ENCODE results near the gene CR2.
A peak's percentile ranks its signal among the peaks of the same experiment; 100 is the strongest.

Gene CR2

GRCh38 chr1:207499573-207499972 lies 45.4 kb downstream of the CR2 start:
- in situ Hi-C loops (cut with MboI; ENCODE audit: low pct_unique_long_range_greater_than_20kb, low sequenced_read_pairs, unreplicated experiment) = loop anchor here (25.0 kb wide), 1 partner anchor 412 kb away; the partner anchor contains the start of gene C4BPB
- TF ChIP-seq, protein P1, sequence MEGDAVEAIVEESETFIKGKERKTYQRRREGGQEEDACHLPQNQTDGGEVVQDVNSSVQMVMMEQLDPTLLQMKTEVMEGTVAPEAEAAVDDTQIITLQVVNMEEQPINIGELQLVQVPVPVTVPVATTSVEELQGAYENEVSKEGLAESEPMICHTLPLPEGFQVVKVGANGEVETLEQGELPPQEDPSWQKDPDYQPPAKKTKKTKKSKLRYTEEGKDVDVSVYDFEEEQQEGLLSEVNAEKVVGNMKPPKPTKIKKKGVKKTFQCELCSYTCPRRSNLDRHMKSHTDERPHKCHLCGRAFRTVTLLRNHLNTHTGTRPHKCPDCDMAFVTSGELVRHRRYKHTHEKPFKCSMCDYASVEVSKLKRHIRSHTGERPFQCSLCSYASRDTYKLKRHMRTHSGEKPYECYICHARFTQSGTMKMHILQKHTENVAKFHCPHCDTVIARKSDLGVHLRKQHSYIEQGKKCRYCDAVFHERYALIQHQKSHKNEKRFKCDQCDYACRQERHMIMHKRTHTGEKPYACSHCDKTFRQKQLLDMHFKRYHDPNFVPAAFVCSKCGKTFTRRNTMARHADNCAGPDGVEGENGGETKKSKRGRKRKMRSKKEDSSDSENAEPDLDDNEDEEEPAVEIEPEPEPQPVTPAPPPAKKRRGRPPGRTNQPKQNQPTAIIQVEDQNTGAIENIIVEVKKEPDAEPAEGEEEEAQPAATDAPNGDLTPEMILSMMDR (IDR thresholded peaks at IDR 0.05; ENCODE audit: extremely low read depth, insufficient read depth, missing control alignments) = peak; percentile 72
- DNase-seq (ENCODE audit: low spot score) = peak; percentile 58

DNA sequence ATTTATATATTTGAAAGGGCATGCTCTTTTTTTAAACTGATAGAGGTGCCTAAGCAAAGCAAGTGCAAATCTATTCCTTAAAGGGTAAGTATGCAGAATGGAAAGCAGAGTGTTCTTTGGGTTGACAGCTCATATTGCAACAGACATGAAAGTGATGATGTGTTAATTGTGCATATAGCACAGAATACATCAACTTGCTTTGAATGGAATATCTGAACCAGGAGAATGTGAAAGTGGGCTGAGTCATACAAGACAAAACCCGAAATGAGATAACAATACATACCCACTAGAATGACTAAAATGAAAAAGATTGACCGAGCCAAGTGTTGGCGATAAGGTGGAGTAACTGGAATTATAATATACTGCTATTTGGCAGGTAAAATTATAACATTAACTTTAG lies 46.2 kb downstream of the CR2 start:
- DNase-seq (ENCODE audit: low spot score) = no peak
- in situ Hi-C loops (cut with MboI; ENCODE audit: low pct_unique_long_range_greater_than_20kb, low sequenced_read_pairs, unreplicated experiment) = no loop called here
- TF ChIP-seq, protein P1 (IDR thresholded peaks at IDR 0.05; ENCODE audit: extremely low read depth, insufficient read depth, missing control alignments) = no peak

DNA sequence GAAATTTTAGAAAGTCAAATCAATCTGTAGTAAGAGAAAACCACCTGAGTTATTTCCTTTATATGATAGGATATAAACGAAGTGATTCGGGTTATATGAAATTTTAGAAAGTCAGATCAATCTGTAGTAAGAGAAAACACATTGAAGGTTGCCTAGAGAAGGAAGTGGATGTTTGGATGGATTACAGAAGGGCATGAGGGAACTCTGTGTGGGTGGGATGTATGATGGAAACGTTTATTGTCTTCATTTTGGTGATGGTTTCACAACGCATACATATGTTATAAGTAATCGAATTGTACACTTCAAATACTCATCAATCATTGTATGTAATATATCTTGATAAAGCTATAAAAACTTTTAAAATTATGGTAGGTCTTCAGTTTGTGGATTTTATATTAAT lies 46.9 kb downstream of the CR2 start:
- TF ChIP-seq, protein P1 (IDR thresholded peaks at IDR 0.05; ENCODE audit: extremely low read depth, insufficient read depth, missing control alignments) = no peak
- no peak for DNase-seq (ENCODE audit: low spot score)
- in situ Hi-C loops (cut with MboI; ENCODE audit: low pct_unique_long_range_greater_than_20kb, low sequenced_read_pairs, unreplicated experiment) = no loop called here

- DNase-seq (ENCODE audit: low spot score) = no peak
- TF ChIP-seq, protein P1 (IDR thresholded peaks at IDR 0.05; ENCODE audit: extremely low read depth, insufficient read depth, missing control alignments) = no peak
- in situ Hi-C loops (cut with MboI; ENCODE audit: low pct_unique_long_range_greater_than_20kb, low sequenced_read_pairs, unreplicated experiment) = no loop called here
Observed at GRCh38 chr1:207502726-207503125, 48.6 kb downstream of the CR2 start.

GRCh38 chr1:207503950-207504349 lies 49.8 kb downstream of the CR2 start:
- in situ Hi-C loops (cut with MboI; ENCODE audit: low pct_unique_long_range_greater_than_20kb, low sequenced_read_pairs, unreplicated experiment) = no loop called here

GRCh38 chr1:207504438-207504837 lies 50.3 kb downstream of the CR2 start:
- DNase-seq (ENCODE audit: low spot score) = no peak
- TF ChIP-seq, protein P1 (IDR thresholded peaks at IDR 0.05; ENCODE audit: extremely low read depth, insufficient read depth, missing control alignments) = no peak
- in situ Hi-C loops (cut with MboI; ENCODE audit: low pct_unique_long_range_greater_than_20kb, low sequenced_read_pairs, unreplicated experiment) = no loop called here

More at GRCh38 chr1:207503950-207504349, 49.8 kb downstream of the CR2 start:
- TF ChIP-seq, protein P1 (IDR thresholded peaks at IDR 0.05; ENCODE audit: extremely low read depth, insufficient read depth, missing control alignments) = no peak
- DNase-seq (ENCODE audit: low spot score) = no peak

GRCh38 chr1:207510444-207510843 lies 56.3 kb downstream of the CR2 start:
- in situ Hi-C loops (cut with MboI; ENCODE audit: low pct_unique_long_range_greater_than_20kb, low sequenced_read_pairs, unreplicated experiment) = no loop called here
- TF ChIP-seq, protein P1 (IDR thresholded peaks at IDR 0.05; ENCODE audit: extremely low read depth, insufficient read depth, missing control alignments) = no peak
- no peak for DNase-seq (ENCODE audit: low spot score)

Measured in GM13977 (cell line).